ENCODE data around the gene NFYA.

Gene NFYA

DNA sequence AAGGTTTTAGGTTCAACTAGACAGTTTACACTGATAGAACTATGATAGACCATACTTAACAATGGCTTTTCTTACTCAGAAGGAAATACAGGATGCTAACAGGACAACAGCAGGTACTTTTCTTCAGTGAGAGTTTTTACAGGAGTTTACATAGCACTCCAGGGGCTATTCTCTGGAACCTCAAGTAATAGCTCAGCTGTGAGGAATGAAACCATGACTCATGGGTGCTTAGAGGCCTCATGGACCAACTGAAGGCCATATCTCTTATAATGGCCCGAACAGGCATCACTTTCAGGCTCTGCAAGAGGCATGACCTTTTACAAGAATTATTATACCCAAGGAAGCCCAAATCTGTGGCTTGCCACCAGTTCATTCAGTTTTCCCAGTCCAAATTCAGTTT lies 49.6 kb downstream of the NFYA start:
- DNase-seq, result no peak

- no peak for DNase-seq
These were observed 50.1 kb downstream of the NFYA start for GRCh38 chr6:41122918-41123317.

GRCh38 chr6:41125282-41125681 lies 52.5 kb downstream of the NFYA start:
- DNase-seq, result no peak

DNA sequence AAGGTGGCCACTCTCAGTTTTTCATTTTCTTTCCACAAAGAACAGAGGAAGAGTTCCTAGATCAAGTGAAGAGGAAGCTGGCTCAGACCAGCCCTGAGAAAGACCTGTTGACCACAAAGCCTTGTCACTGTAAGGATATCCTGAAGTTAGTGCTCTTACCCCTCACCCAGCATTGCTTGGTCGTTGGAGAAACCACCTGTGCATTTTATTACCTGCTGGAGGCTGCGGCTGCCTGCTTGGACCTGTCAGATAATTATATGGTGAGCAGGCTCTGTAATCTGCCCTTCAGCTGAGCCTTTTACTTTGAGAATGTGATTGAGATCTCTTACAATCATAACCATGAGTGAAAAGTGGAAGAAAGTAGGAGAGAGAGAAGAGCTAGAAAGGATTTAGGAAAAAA lies 59.5 kb downstream of the NFYA start:
- DNase-seq, result no peak

- no peak for DNase-seq
These were observed 62.5 kb downstream of the NFYA start for GRCh38 chr6:41135062-41135832.

DNA sequence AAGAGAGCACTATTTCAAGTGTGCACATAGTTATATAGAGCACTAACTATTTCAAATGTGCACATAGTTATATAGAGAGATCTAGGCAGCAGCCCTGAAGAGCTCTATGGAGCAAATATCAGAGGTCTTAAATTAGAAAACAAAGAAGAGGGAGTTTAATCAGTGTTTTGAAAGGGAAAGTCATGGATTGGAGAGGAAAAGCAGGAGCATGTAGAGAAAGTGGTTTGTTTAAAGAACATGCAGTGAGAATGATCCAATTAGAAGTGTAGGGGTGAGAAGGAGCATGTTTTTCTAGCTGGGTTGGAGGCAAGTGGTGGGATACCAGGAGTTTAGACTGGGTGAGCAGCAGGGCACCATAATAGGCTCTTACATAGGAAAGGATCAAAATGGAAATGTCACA lies 64.1 kb downstream of the NFYA start:
- DNase-seq, result no peak

DNA sequence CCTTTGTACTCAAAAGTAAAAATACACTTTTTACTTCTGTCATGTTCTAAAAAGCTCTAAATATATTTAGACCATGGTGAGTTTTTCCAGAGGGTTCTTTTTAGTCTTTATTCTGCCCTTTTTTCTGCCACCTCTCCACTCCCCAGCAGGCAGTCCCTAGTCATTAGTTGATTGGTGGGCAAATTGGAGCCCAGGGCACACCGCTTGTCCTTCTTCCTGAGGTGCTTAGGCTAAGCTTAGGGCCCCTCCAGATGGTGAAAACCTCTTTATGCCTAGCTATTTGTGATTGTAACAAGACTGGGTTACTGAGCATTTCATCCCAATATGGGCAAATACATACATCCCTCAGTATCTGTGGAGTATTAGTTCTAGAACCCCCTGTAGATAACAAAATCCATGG lies 75.1 kb downstream of the NFYA start:
- DNase-seq, result no peak
